ENCODE results near the gene LNX2. TPM values are rescaled to one million over a fixed set of nuclear protein-coding genes. Genes with fewer than 3 reads are reported as not detected.

The LNX2 gene
- 10.1 and 11.9 TPM in 2 replicates for total RNA-seq

DNA sequence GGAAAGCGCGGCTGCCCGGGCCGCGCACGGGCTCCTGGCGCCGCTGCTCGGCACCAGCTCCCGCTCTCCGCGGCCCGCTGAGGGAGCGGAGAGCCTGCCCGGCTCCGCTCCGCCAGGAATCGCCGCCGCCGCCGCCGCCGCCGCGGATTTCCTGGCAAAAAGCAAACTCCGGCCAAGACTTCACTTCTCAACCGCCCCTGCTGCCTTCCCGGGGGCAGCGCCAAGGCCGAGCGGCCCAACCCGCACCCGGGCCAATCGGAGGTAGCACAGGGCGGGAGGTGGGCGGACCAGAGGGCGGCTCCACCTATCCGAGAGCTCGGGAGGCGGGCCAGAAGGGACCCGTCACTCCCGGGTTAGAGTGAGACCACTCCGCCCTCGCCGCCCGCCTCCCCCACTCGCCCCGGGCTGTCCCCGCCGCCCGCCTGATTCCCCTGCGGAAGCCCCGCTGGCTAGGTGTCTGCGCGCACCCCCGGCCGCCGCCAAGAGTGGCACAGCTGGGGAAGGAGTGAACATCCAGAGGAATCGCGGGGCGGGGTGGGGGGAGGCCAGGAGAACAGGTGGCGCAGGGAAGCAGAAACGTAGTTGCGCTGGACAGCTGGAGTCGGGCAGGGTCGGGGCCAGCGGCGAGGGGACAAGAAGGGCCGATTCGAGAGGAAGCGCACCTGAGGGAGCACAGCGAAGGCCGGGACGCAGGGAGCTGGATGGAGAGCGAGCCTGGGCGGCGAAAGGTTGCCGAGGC is at the start of gene LNX2:
LNX2 (minus strand) TSS at position 153 of the 739 bp plus-strand sequence. CDS start 38,826 bp downstream, outside the sequence.

DNA sequence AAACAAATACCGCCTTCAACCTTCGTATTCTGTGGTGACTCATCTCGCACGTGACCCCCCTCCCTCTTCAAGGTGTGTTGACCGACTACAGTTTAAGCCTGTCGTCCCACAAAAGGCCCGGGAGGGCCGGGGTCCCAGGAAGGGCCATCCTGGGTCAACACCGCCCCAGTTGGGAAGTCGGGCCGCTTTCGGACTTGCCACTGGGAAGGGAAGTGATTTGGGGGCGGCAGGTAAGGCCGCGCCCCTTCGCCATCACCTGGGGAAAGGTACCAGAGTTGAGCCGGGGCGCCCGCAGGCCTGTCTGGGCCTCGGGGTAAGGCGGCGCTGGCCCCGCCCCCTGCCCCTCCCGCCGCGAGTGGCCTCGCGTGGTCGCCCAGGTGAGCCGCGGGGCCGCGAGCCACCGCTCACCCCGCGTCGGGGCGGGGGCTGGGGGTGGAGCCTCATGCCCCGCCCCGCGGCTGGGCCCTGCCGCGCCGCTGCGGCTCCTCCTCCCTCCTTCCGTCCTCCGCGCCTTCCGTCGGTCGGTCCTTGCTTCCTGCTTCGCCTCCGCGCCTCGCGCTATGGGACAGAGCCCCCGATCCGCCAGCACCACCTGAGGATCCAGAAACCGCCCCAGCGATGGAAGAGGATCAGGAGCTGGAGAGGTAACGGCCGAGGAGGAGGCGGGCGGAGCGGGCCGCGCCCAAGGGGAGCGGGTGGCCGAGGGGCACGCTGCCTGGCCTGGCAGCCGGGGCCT is 1.2 kb upstream of the LNX2 start, which contains the start of gene POLR1D:
POLR1D (plus strand) TSS at position 527 of the 736 bp plus-strand sequence; CDS start at position 619, 92 bp downstream.

Other genes starting within 250 kb of the LNX2 start
- 124 and 146 TPM in 2 replicates for gene GTF3A, start 195.9 kb downstream of the LNX2 start, total RNA-seq
- gene MTIF3, start 170.0 kb downstream of the LNX2 start, total RNA-seq: 52.1 and 52.9 TPM in 2 replicates
- 87.0 and 92.3 TPM in 2 replicates for gene POLR1D, start 1.4 kb upstream of the LNX2 start, total RNA-seq
- gene GSX1, start 172.0 kb upstream of the LNX2 start, total RNA-seq: not detected in 2 replicates